Activated CD4-positive, alpha-beta T cell treated with anti-CD3 and anti-CD28 coated beads for 36 hours (primary cell): ENCODE results near the gene CD74. TPM values are rescaled to one million over a fixed set of nuclear protein-coding genes. Genes with fewer than 3 reads are reported as not detected.

Source experiments
- ATAC-seq: fragments of 200-7000 bp; cut with Tn5 transposase; one replicate; pipeline ENCODE4 v1.10.0; 2021; ENCODE audit warnings: mild to moderate bottlenecking, moderate library complexity
- CTCF ChIA-PET: fragments of 350-600 bp; sonication (Branson Sonifier 250); formaldehyde crosslinking; loops from one replicate; lab custom pipeline; 2021; ENCODE audit warnings: antibody characterized with exemption; lab: Charles Lee
- POLR2A ChIA-PET: fragments of 350-600 bp; sonication (Branson Sonifier 250); formaldehyde crosslinking; loops from one replicate; lab custom pipeline; 2021; ENCODE audit warnings: antibody characterized with exemption, inconsistent platforms; lab: Charles Lee
- DNase-seq: peaks from one replicate; pipeline ENCODE4 v3.0.0-alpha.2; 2020
- H3K27ac Mint-ChIP-seq: one replicate; pipeline ENCODE4 v1.8.0; 2021; ENCODE audit warnings: mixed read lengths
- H3K27me3 Mint-ChIP-seq: one replicate; pipeline ENCODE4 v1.8.0; 2021; ENCODE audit warnings: mixed read lengths
- H3K36me3 Mint-ChIP-seq: one replicate; pipeline ENCODE4 v1.8.0; 2021; ENCODE audit warnings: low read depth, mixed read lengths
- H3K4me1 Mint-ChIP-seq: one replicate; pipeline ENCODE4 v1.8.0; 2021; ENCODE audit warnings: mixed read lengths
- H3K4me3 Mint-ChIP-seq: one replicate; pipeline ENCODE4 v1.8.0; 2021; ENCODE audit warnings: mild to moderate bottlenecking, moderate library complexity, mixed read lengths
- H3K9me3 Mint-ChIP-seq: one replicate; pipeline ENCODE4 v1.8.0; 2021; ENCODE audit warnings: low read depth, mixed read lengths
- intact Hi-C, 2 experiments: fragments of 100-400 bp; cut with DNase I in 1 of 2; cut with micrococcal nuclease in 1 of 2; formaldehyde crosslinking; loops; one replicate each; pipeline versions ENCODE4 v1.14.2 to v1.15.1; 2022 to 2024; cut with DNase I, micrococcal nuclease
- total RNA-seq, 2 experiments: library from RNA; stranded (reverse); gene quantifications; one replicate each; pipeline ENCODE4 v1.2.3, GENCODE V29; 2021

The CD74 gene
- total RNA-seq, 2 experiments from 2014 or later = 217 to 290 TPM

- CTCF ChIA-PET = interaction anchor here (0.5 to 3.8 kb wide), 5 partner anchors 11 to 420 kb away, joined by 3 to 22 read pairs (median 8); partner anchors contain the start of gene RPS14
- intact Hi-C loops = loop anchor here in 1 of 2 experiments (2.0 kb wide), 1 partner anchor 409 kb away; the partner anchor contains the start of genes HMGXB3 and TIGD6
- peak; percentile 40 for ATAC-seq
These were observed 2.8 kb downstream of the CD74 start for GRCh38 chr5:150409638-150410523.

GRCh38 chr5:150408231-150408943 lies 4.3 kb downstream of the CD74 start:
- Mint-ChIP-seq H3K4me1 (peaks cover 31% of the 10 kb centered on the region), H3K9me3 (no peaks in the 10 kb centered on the region), H3K36me3 (peaks cover 27% of the 10 kb centered on the region), H3K27ac (no peak overlapping the region), H3K4me3 (no peak overlapping the region), H3K27me3 (no peaks in the 10 kb centered on the region)
- ChIA-PET CTCF (no interaction called here), POLR2A (no interaction called here)
- ATAC-seq (no peak), DNase-seq (no peak)
- intact Hi-C loops = no loop called here

More at GRCh38 chr5:150409638-150410523, 2.8 kb downstream of the CD74 start:
- peak overlapping the region; percentile 99 for H3K27ac Mint-ChIP-seq
- H3K4me1 Mint-ChIP-seq = peaks cover 36% of the 10 kb centered on the region
- DNase-seq = peak; percentile 66
- peaks cover 23% of the 10 kb centered on the region for H3K36me3 Mint-ChIP-seq
- no peaks in the 10 kb centered on the region for H3K9me3 Mint-ChIP-seq
- H3K27me3 Mint-ChIP-seq = no peaks in the 10 kb centered on the region
- POLR2A ChIA-PET = interaction anchor here (0.6 to 1.7 kb wide), 4 partner anchors 7 to 62 kb away, joined by 3 to 11 read pairs (median 6); partner anchors contain the start of gene RPS14
- peak overlapping the region; percentile 99 for H3K4me3 Mint-ChIP-seq

GRCh38 chr5:150407096-150407720 lies 5.5 kb downstream of the CD74 start:
- intact Hi-C loops = no loop called here
- ATAC-seq = no peak
- H3K27ac Mint-ChIP-seq = no peak overlapping the region
- no peaks in the 10 kb centered on the region for H3K9me3 Mint-ChIP-seq
- ChIA-PET CTCF (interaction anchor here (0.9 kb wide), 1 partner anchor 9 kb away, joined by 4 read pairs; no protein-coding TSS in a partner anchor), POLR2A (interaction anchor here (1.8 kb wide), 1 partner anchor 29 kb away, joined by 3 read pairs; no protein-coding TSS in a partner anchor)
- H3K4me1 Mint-ChIP-seq = peaks cover 22% of the 10 kb centered on the region
- DNase-seq = no peak
- no peaks in the 10 kb centered on the region for H3K27me3 Mint-ChIP-seq
- H3K4me3 Mint-ChIP-seq = no peak overlapping the region
- peaks cover 31% of the 10 kb centered on the region for H3K36me3 Mint-ChIP-seq

DNA sequence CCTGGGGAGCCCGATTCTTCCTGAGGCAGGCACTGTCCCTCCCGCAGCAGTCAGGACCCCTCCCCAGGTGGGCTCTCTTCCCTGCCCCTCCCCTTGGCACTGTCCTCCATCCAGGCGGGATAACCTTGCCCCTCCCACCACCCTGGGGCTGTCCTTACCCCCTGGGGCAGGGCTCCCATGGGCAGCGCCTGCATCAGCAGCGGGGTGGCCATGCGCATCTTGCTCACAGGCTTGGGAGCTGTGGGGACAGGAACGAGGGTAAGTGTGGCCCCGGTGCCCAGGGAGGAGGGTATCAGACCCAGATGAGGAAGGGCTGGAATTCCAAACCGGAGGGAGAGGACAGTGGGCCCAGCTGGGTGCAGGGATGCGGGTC lies 6.0 kb downstream of the CD74 start:
- no peak overlapping the region for H3K4me3 Mint-ChIP-seq
- intact Hi-C loops = no loop called here
- ATAC-seq = no peak
- ChIA-PET CTCF (interaction anchor here (0.9 to 1.1 kb wide), 2 partner anchors 8 to 29 kb away, joined by 3 to 4 read pairs; no protein-coding TSS in a partner anchor), POLR2A (interaction anchor here (1.8 kb wide), 1 partner anchor 29 kb away, joined by 3 read pairs; no protein-coding TSS in a partner anchor)
- peaks cover 22% of the 10 kb centered on the region for H3K4me1 Mint-ChIP-seq
- no peaks in the 10 kb centered on the region for H3K27me3 Mint-ChIP-seq
- no peak overlapping the region for H3K27ac Mint-ChIP-seq
- no peak for DNase-seq
- H3K36me3 Mint-ChIP-seq = peaks cover 31% of the 10 kb centered on the region
- no peaks in the 10 kb centered on the region for H3K9me3 Mint-ChIP-seq

- H3K27me3 Mint-ChIP-seq = no peaks in the 10 kb centered on the region
- H3K27ac Mint-ChIP-seq = no peak overlapping the region
- CTCF ChIA-PET = interaction anchor here (0.6 to 1.1 kb wide), 2 partner anchors 10 to 30 kb away, joined by 3 to 5 read pairs; no protein-coding TSS in a partner anchor
- ATAC-seq (no peak), DNase-seq (no peak)
- peaks cover 35% of the 10 kb centered on the region for H3K36me3 Mint-ChIP-seq
- POLR2A ChIA-PET = interaction anchor here (1.8 kb wide), 1 partner anchor 30 kb away, joined by 3 read pairs; no protein-coding TSS in a partner anchor
- intact Hi-C loops = no loop called here
- no peaks in the 10 kb centered on the region for H3K9me3 Mint-ChIP-seq
- no peak overlapping the region for H3K4me3 Mint-ChIP-seq
- H3K4me1 Mint-ChIP-seq = peaks cover 17% of the 10 kb centered on the region
These were observed 6.5 kb downstream of the CD74 start for GRCh38 chr5:150406103-150406722.

DNA sequence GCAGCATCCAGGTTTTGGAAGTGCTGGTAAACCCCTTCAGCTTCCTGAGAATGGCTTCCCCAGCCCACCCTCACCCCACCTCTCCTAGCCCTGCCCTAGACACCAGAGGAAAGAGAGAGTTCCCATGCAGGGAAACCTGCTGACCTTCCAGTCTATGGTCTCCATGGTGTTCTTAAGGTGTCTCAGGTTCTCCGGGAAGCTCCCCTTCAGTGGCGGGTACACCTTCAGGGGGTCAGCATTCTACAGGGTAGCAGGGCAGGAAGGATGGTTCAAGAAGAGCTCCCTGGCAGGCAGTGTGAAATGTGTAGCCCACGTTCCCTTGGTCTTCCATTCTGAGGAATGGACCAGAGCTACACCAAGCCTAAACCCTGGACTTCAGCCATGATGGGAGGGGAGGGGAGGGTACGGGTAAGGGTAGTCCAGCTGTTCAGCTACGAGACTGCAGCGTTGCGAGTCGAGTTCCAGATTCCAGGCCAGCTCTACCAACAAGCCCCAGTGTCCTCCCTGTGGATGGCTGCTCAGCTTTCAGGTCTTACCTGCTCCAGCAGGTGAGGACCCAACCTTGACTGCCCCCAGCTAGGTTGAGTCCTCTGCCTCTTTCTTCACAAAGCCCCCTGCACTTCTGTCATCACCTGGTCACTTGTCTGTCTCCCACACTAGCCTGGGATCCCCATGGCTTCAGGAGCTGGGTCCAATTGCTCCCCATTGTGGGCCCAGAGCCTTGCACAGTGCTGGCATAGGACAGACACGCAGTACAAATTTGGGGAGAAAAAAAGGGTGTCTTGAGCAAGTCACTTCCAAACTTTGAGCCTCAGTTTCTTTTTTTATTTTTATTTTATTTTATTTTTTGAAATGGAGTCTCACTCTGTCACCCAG lies 7.5 kb downstream of the CD74 start:
- Mint-ChIP-seq H3K9me3 (no peaks in the 10 kb centered on the region), H3K4me1 (peaks cover 6% of the 10 kb centered on the region), H3K27ac (no peak overlapping the region), H3K27me3 (no peaks in the 10 kb centered on the region), H3K36me3 (peaks cover 34% of the 10 kb centered on the region), H3K4me3 (no peak overlapping the region)
- CTCF ChIA-PET = interaction anchor here (0.7 kb wide), 1 partner anchor 45 kb away, joined by 3 read pairs; no protein-coding TSS in a partner anchor
- POLR2A ChIA-PET = interaction anchor here (1.8 kb wide), 1 partner anchor 31 kb away, joined by 3 read pairs; no protein-coding TSS in a partner anchor
- intact Hi-C loops = no loop called here
- ATAC-seq (no peak), DNase-seq (no peak)

DNA sequence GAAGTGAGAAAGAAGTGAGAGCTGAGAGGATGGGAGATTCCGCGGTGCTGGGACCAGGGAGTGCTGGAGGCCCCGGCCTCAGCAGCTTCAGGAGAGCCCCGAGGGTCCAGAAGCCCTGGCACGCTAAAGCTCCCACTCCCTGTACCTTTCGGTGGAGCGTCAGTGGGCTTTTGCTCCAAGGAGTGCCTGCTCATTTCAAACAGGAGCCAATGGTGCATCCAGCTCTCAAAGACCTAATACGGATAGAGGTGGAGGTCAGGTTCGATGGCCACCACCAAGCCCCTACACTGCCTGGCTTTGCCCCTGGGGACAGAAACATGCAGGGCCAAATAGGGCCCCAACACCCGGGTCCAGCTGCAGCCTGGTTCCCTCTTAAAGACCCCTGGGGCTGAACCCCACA lies 8.2 kb downstream of the CD74 start:
- ChIA-PET POLR2A (no interaction called here), CTCF (interaction anchor here (0.7 kb wide), 1 partner anchor 46 kb away, joined by 3 read pairs; no protein-coding TSS in a partner anchor)
- Mint-ChIP-seq H3K27ac (no peak overlapping the region), H3K4me1 (peaks cover under 1% of the 10 kb centered on the region), H3K36me3 (peaks cover 36% of the 10 kb centered on the region), H3K4me3 (no peak overlapping the region), H3K9me3 (no peaks in the 10 kb centered on the region), H3K27me3 (no peaks in the 10 kb centered on the region)
- no peak for DNase-seq
- intact Hi-C loops = no loop called here
- ATAC-seq = no peak

DNA sequence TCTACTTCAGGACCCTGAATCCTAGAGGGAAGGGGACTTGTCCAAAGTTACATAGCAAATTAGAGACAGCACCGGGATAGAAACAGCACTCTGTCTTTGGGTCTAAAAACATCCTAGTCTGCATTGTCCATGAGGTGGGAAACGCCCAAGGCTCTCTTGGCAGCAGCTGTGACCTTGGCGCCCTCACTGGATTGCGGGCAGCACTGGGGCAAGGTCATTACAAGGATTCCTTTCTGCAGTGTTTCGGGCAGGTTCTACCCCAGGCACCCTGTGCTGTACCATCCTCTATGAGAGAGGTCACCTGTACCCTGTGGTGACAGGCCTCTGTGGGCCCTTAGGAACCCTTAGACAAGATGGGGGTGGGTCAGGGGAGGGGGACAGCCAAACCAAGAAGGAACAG lies 8.6 kb downstream of the CD74 start:
- Mint-ChIP-seq H3K27me3 (no peaks in the 10 kb centered on the region), H3K36me3 (peaks cover 37% of the 10 kb centered on the region), H3K27ac (no peak overlapping the region), H3K9me3 (no peaks in the 10 kb centered on the region), H3K4me3 (no peak overlapping the region), H3K4me1 (no peaks in the 10 kb centered on the region)
- ATAC-seq (no peak), DNase-seq (no peak)
- intact Hi-C loops = no loop called here
- ChIA-PET CTCF (interaction anchor here (0.7 kb wide), 1 partner anchor 34 kb away, joined by 3 read pairs; no protein-coding TSS in a partner anchor), POLR2A (no interaction called here)

- H3K27me3 Mint-ChIP-seq = no peaks in the 10 kb centered on the region
- ChIA-PET CTCF (no interaction called here), POLR2A (interaction anchor here (0.6 kb wide), 1 partner anchor 8 kb away, joined by 11 read pairs; no protein-coding TSS in a partner anchor)
- no peaks in the 10 kb centered on the region for H3K4me1 Mint-ChIP-seq
- no peak for ATAC-seq
- H3K27ac Mint-ChIP-seq = no peak overlapping the region
- no peak for DNase-seq
- H3K4me3 Mint-ChIP-seq = no peak overlapping the region
- intact Hi-C loops = no loop called here
- H3K9me3 Mint-ChIP-seq = no peaks in the 10 kb centered on the region
- H3K36me3 Mint-ChIP-seq = peaks cover 40% of the 10 kb centered on the region
These were observed 9.8 kb downstream of the CD74 start for GRCh38 chr5:150402901-150403342.
